Esophagus muscularis mucosa (tissue), 4 donors: ENCODE measurements around the gene OR10J5. TPM values are rescaled to one million over a fixed set of nuclear protein-coding genes. Genes with fewer than 3 reads are reported as not detected.

Source experiments
- DNase-seq: peaks from one replicate; pipeline ENCODE4 v3.0.0-alpha.2; 2017; ENCODE audit errors: extremely low spot score
- H3K27ac ChIP-seq, 4 donors: fragments of 200-600 bp; sonication (generic); replicated peaks in 1 of 4; 1 replicate in 3 of 4; 2 replicates in 1 of 4; pipeline ENCODE4 v1.5.1; 2016 to 2019; ENCODE audit warnings: mild to moderate bottlenecking in 1 of 4
- H3K27me3 ChIP-seq, 4 donors: fragments of 200-600 bp; sonication (generic); one replicate each; pipeline versions ENCODE4 v1.5.1 to v1.6.0; 2016 to 2019
- H3K36me3 ChIP-seq, 4 donors: fragments of 200-600 bp; sonication (generic); one replicate each; pipeline ENCODE4 v1.5.1; 2016 to 2019
- H3K4me1 ChIP-seq, 4 donors: fragments of 200-600 bp; sonication (generic); one replicate each; pipeline ENCODE4 v1.5.1; 2016 to 2019
- H3K4me3 ChIP-seq, 4 donors: fragments of 200-600 bp; sonication (generic); 1 replicate in 2 of 4; 2 replicates in 2 of 4; pipeline ENCODE4 v1.5.1; 2016 to 2019; ENCODE audit warnings: mild to moderate bottlenecking in 4 of 4, moderate library complexity in 1 of 4
- H3K9me3 ChIP-seq, 4 donors: fragments of 200-600 bp; sonication (generic); 1 replicate in 3 of 4; 2 replicates in 1 of 4; pipeline ENCODE4 v1.5.1; 2016 to 2019
- EP300 ChIP-seq: sonication (generic); formaldehyde crosslinking; IDR thresholded peaks from one replicate; pipeline ENCODE4 v1.6.1; 2017; ENCODE audit warnings: antibody characterized with exemption
- POLR2A ChIP-seq: fragments of 450-650 bp; IDR thresholded peaks from one replicate; pipeline ENCODE4 v1.6.1; 2017; ENCODE audit warnings: antibody characterized with exemption, moderate library complexity, mild to moderate bottlenecking, low read depth
- POLR2AphosphoS5 ChIP-seq, 2 donors: sonication (generic); formaldehyde crosslinking; IDR thresholded peaks; one replicate each; pipeline ENCODE4 v1.6.1; 2017; ENCODE audit warnings: antibody characterized with exemption in 2 of 2
- WGBS: methylation state at CpG from one replicate; pipeline ENCODE4 v1.1.5; 2018; 5-methylcytosine and 5-hydroxymethylcytosine counted together
- intact Hi-C: fragments of 100-400 bp; cut with DNase I; formaldehyde crosslinking; loops from one replicate; pipeline ENCODE4 v1.15.1; 2023
- total RNA-seq, 4 donors: library from RNA; depleted of rRNA; stranded (reverse); fragments of >200 nt; gene quantifications; one replicate each; pipeline versions ENCODE4 v1.1.0 to v1.2.1, GENCODE V29; 2016
- TF ChIP-seq, protein P1 (sequence below), 3 experiments: fragments of 200-600 bp in 2 of 3; fragments of 450-650 bp in 1 of 3; sonication (generic) in 2 of 3; IDR thresholded peaks; one replicate each; pipeline ENCODE4 v1.5.1; 2017 to 2019; ENCODE audit warnings: antibody characterized with exemption in 3 of 3, mild to moderate bottlenecking in 2 of 3, moderate library complexity in 1 of 3

The OR10J5 gene, protein sequence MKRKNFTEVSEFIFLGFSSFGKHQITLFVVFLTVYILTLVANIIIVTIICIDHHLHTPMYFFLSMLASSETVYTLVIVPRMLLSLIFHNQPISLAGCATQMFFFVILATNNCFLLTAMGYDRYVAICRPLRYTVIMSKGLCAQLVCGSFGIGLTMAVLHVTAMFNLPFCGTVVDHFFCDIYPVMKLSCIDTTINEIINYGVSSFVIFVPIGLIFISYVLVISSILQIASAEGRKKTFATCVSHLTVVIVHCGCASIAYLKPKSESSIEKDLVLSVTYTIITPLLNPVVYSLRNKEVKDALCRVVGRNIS
- total RNA-seq, result not detected

DNA sequence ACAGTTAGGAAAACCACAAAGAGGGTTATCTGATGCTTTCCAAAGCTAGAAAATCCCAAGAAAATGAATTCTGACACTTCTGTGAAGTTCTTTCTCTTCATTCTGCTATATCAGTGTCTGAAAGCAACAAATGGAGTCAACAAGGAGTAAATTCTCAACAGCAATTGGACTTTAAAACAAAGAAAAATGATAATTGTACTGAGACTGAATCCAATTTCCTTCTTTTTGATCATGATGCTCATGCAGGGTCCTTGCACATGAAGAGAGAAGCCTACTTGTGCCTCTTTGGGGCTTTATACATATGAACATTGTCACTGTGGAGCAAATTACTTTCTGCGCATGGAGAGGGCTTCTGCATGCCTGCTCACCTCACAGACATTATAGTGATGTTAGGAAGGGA lies at the start of gene OR10J5:
Gene OR10J5 (minus strand): TSS at position 101 of the 400 bp plus-strand sequence. CDS start 0 bp downstream, at position 101.
- Histone ChIP-seq H3K27ac (no peak within 1 kb of the TSS), H3K36me3 (no peaks in the 10 kb centered on the region), H3K27me3 (no peaks in the 10 kb centered on the region), H3K9me3 (peaks cover 0 to 8% (median 3%) of the 10 kb centered on the region in 4 donors), H3K4me1 (no peaks in the 10 kb centered on the region), H3K4me3 (no peak within 1 kb of the TSS)
- intact Hi-C loops, result no loop called here
- WGBS, result 92% methylated on average over 1 of the region's 1 CpG
- TF ChIP-seq POLR2A, result no peak
- no peak for TF ChIP-seq POLR2AphosphoS5 (IDR thresholded peaks at IDR 0.05)
- TF ChIP-seq, protein P1, sequence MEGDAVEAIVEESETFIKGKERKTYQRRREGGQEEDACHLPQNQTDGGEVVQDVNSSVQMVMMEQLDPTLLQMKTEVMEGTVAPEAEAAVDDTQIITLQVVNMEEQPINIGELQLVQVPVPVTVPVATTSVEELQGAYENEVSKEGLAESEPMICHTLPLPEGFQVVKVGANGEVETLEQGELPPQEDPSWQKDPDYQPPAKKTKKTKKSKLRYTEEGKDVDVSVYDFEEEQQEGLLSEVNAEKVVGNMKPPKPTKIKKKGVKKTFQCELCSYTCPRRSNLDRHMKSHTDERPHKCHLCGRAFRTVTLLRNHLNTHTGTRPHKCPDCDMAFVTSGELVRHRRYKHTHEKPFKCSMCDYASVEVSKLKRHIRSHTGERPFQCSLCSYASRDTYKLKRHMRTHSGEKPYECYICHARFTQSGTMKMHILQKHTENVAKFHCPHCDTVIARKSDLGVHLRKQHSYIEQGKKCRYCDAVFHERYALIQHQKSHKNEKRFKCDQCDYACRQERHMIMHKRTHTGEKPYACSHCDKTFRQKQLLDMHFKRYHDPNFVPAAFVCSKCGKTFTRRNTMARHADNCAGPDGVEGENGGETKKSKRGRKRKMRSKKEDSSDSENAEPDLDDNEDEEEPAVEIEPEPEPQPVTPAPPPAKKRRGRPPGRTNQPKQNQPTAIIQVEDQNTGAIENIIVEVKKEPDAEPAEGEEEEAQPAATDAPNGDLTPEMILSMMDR (IDR thresholded peaks at IDR 0.05), result no peak
- TF ChIP-seq EP300, result no peak
- DNase-seq, result no peak

GRCh38 chr1:159584536-159584935 lies 48.7 kb upstream of the OR10J5 start:
- Histone ChIP-seq H3K27ac (no peak overlapping the region), H3K27me3 (peaks cover 0 to 3% (median 0%) of the 10 kb centered on the region in 4 donors), H3K9me3 (no peaks in the 10 kb centered on the region), H3K4me3 (no peak overlapping the region), H3K4me1 (no peaks in the 10 kb centered on the region), H3K36me3 (no peaks in the 10 kb centered on the region)
- intact Hi-C loops, result no loop called here
- DNase-seq, result no peak
- WGBS, result 78% methylated on average over 2 of the region's 2 CpGs
- TF ChIP-seq EP300 (no peak), POLR2A (no peak), POLR2AphosphoS5 (IDR thresholded peaks at IDR 0.05) (no peak)
- TF ChIP-seq, protein P1 (IDR thresholded peaks at IDR 0.05), result no peak

- Histone ChIP-seq H3K27ac (no peak overlapping the region), H3K4me1 (no peaks in the 10 kb centered on the region), H3K36me3 (no peaks in the 10 kb centered on the region), H3K4me3 (no peak overlapping the region), H3K9me3 (no peaks in the 10 kb centered on the region), H3K27me3 (no peaks in the 10 kb centered on the region)
- no peak for DNase-seq
- intact Hi-C loops, result no loop called here
- WGBS, result 75% methylated on average over 1 of the region's 1 CpG
- no peak for TF ChIP-seq EP300
- no peak for TF ChIP-seq POLR2AphosphoS5 (IDR thresholded peaks at IDR 0.05)
- TF ChIP-seq POLR2A, result no peak
Measured at GRCh38 chr1:159581422-159581821, 45.6 kb upstream of the OR10J5 start.

DNA sequence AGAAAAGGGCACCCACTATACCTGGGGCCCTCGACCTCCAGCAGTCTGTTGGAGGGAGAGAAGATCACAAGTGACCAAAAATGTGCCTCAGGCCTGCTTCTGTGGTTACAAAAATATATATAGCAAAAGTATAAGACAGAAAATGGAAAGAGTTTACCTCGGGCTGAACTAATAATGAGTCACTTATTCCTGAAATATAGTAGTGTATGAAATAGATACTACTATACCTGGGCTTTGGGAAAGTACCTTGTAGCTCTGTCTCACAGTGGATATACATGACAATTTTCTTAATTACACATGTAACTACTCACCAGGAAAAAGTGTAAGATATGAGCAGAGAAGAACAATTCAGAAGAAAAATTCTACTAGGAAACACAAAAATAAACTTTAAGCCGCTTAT lies 44.5 kb upstream of the OR10J5 start:
- no peak overlapping the region for H3K27ac ChIP-seq
- no peaks in the 10 kb centered on the region for H3K4me1 ChIP-seq
- no peaks in the 10 kb centered on the region for H3K9me3 ChIP-seq
- DNase-seq, result no peak
- 57% methylated on average over 3 of the region's 3 CpGs for WGBS
- H3K4me3 ChIP-seq, result no peak overlapping the region
- H3K36me3 ChIP-seq, result no peaks in the 10 kb centered on the region
- H3K27me3 ChIP-seq, result no peaks in the 10 kb centered on the region
- intact Hi-C loops, result no loop called here
- TF ChIP-seq POLR2AphosphoS5 (IDR thresholded peaks at IDR 0.05) (no peak), POLR2A (no peak), EP300 (no peak)
- TF ChIP-seq, protein P1 (IDR thresholded peaks at IDR 0.05), result no peak

GRCh38 chr1:159577446-159577845 lies 41.6 kb upstream of the OR10J5 start:
- 88% methylated on average over 3 of the region's 3 CpGs for WGBS
- Histone ChIP-seq H3K4me1 (no peaks in the 10 kb centered on the region), H3K27ac (no peak overlapping the region), H3K9me3 (no peaks in the 10 kb centered on the region), H3K4me3 (no peak overlapping the region), H3K36me3 (no peaks in the 10 kb centered on the region), H3K27me3 (no peaks in the 10 kb centered on the region)
- TF ChIP-seq, protein P1 (IDR thresholded peaks at IDR 0.05), result no peak
- TF ChIP-seq POLR2A (no peak), POLR2AphosphoS5 (IDR thresholded peaks at IDR 0.05) (no peak), EP300 (no peak)
- intact Hi-C loops, result no loop called here
- no peak for DNase-seq
